ENCODE data around the gene UCMA. TPM values are rescaled to one million over a fixed set of nuclear protein-coding genes. Genes with fewer than 3 reads are reported as not detected.

The UCMA gene
- total RNA-seq, 2 experiments from 2014 or later = not detected

GRCh38 chr10:13193637-13194036 lies 40.5 kb downstream of the UCMA start:
- DNase-seq = no peak
- Mint-ChIP-seq H3K9me3 (no peaks in the 10 kb centered on the region), H3K4me1 (no peaks in the 10 kb centered on the region), H3K4me3 (no peak overlapping the region), H3K36me3 (ENCODE audit: low read depth) (peaks cover 59% of the 10 kb centered on the region), H3K27me3 (no peaks in the 10 kb centered on the region), H3K27ac (no peak overlapping the region)
- CTCF ChIA-PET = interaction anchor here (1.9 kb wide), 1 partner anchor 32 kb away, joined by 5 read pairs; the partner anchor contains the start of gene MCM10
- POLR2A ChIA-PET = interaction anchor here (1.6 kb wide), 1 partner anchor 32 kb away, joined by 3 read pairs; the partner anchor contains the start of gene MCM10

GRCh38 chr10:13191362-13191761 lies 42.8 kb downstream of the UCMA start:
- ChIA-PET CTCF (no interaction called here), POLR2A (interaction anchor here (0.7 kb wide), 1 partner anchor 9 kb away, joined by 3 read pairs; no protein-coding TSS in a partner anchor)
- Mint-ChIP-seq H3K27ac (no peak overlapping the region), H3K4me1 (no peaks in the 10 kb centered on the region), H3K27me3 (no peaks in the 10 kb centered on the region), H3K4me3 (no peak overlapping the region), H3K9me3 (no peaks in the 10 kb centered on the region), H3K36me3 (ENCODE audit: low read depth) (peaks cover 56% of the 10 kb centered on the region)
- DNase-seq = no peak

- ChIA-PET POLR2A (interaction anchor here (0.7 kb wide), 1 partner anchor 10 kb away, joined by 3 read pairs; no protein-coding TSS in a partner anchor), CTCF (no interaction called here)
- Mint-ChIP-seq H3K27me3 (no peaks in the 10 kb centered on the region), H3K4me1 (no peaks in the 10 kb centered on the region), H3K4me3 (no peak overlapping the region), H3K27ac (no peak overlapping the region), H3K9me3 (no peaks in the 10 kb centered on the region), H3K36me3 (ENCODE audit: low read depth) (peaks cover 62% of the 10 kb centered on the region)
- no peak for DNase-seq
Observed at GRCh38 chr10:13190816-13191215, 43.4 kb downstream of the UCMA start.

GRCh38 chr10:13189961-13190360 lies 44.2 kb downstream of the UCMA start:
- Mint-ChIP-seq H3K4me3 (no peak overlapping the region), H3K4me1 (no peaks in the 10 kb centered on the region), H3K36me3 (ENCODE audit: low read depth) (peaks cover 63% of the 10 kb centered on the region), H3K27ac (no peak overlapping the region), H3K9me3 (no peaks in the 10 kb centered on the region), H3K27me3 (no peaks in the 10 kb centered on the region)
- POLR2A ChIA-PET = no interaction called here
- no peak for DNase-seq
- CTCF ChIA-PET = no interaction called here

GRCh38 chr10:13188593-13188992 lies 45.6 kb downstream of the UCMA start:
- Mint-ChIP-seq H3K27ac (no peak overlapping the region), H3K4me1 (no peaks in the 10 kb centered on the region), H3K4me3 (no peak overlapping the region), H3K9me3 (no peaks in the 10 kb centered on the region), H3K27me3 (no peaks in the 10 kb centered on the region), H3K36me3 (ENCODE audit: low read depth) (peaks cover 65% of the 10 kb centered on the region)
- CTCF ChIA-PET = no interaction called here
- POLR2A ChIA-PET = no interaction called here
- no peak for DNase-seq

GRCh38 chr10:13187135-13187534 lies 47.0 kb downstream of the UCMA start:
- no peaks in the 10 kb centered on the region for H3K27me3 Mint-ChIP-seq
- ChIA-PET CTCF (no interaction called here), POLR2A (no interaction called here)
- no peak for DNase-seq
- no peaks in the 10 kb centered on the region for H3K4me1 Mint-ChIP-seq
- H3K27ac Mint-ChIP-seq = no peak overlapping the region
- H3K9me3 Mint-ChIP-seq = no peaks in the 10 kb centered on the region
- H3K36me3 Mint-ChIP-seq (ENCODE audit: low read depth) = peaks cover 63% of the 10 kb centered on the region
- no peak overlapping the region for H3K4me3 Mint-ChIP-seq

- Mint-ChIP-seq H3K36me3 (ENCODE audit: low read depth) (peaks cover 69% of the 10 kb centered on the region), H3K27me3 (no peaks in the 10 kb centered on the region), H3K27ac (no peak overlapping the region), H3K4me1 (peaks cover 7% of the 10 kb centered on the region), H3K9me3 (no peaks in the 10 kb centered on the region), H3K4me3 (no peak overlapping the region)
- no peak for DNase-seq
- ChIA-PET POLR2A (no interaction called here), CTCF (no interaction called here)
Observed at GRCh38 chr10:13184730-13185514, 49.3 kb downstream of the UCMA start.

- Mint-ChIP-seq H3K4me3 (no peak overlapping the region), H3K27ac (no peak overlapping the region), H3K9me3 (no peaks in the 10 kb centered on the region), H3K27me3 (no peaks in the 10 kb centered on the region), H3K4me1 (peaks cover 7% of the 10 kb centered on the region), H3K36me3 (ENCODE audit: low read depth) (peaks cover 70% of the 10 kb centered on the region)
- ChIA-PET CTCF (no interaction called here), POLR2A (no interaction called here)
- DNase-seq = no peak
Observed at GRCh38 chr10:13184276-13184675, 49.9 kb downstream of the UCMA start.

- Mint-ChIP-seq H3K9me3 (no peaks in the 10 kb centered on the region), H3K4me3 (no peak overlapping the region), H3K27ac (no peak overlapping the region), H3K4me1 (peaks cover 7% of the 10 kb centered on the region), H3K36me3 (ENCODE audit: low read depth) (peaks cover 72% of the 10 kb centered on the region), H3K27me3 (no peaks in the 10 kb centered on the region)
- CTCF ChIA-PET = no interaction called here
- POLR2A ChIA-PET = no interaction called here
- no peak for DNase-seq
Observed at GRCh38 chr10:13183625-13184024, 50.5 kb downstream of the UCMA start.

- Mint-ChIP-seq H3K27me3 (no peaks in the 10 kb centered on the region), H3K36me3 (ENCODE audit: low read depth) (peaks cover 82% of the 10 kb centered on the region), H3K4me1 (peaks cover 7% of the 10 kb centered on the region), H3K4me3 (no peak overlapping the region), H3K27ac (no peak overlapping the region), H3K9me3 (no peaks in the 10 kb centered on the region)
- DNase-seq = no peak
- ChIA-PET POLR2A (no interaction called here), CTCF (no interaction called here)
Observed at GRCh38 chr10:13182424-13182823, 51.8 kb downstream of the UCMA start.

GRCh38 chr10:13180788-13181187 lies 53.4 kb downstream of the UCMA start:
- CTCF ChIA-PET = interaction anchor here (1.2 kb wide), 1 partner anchor 19 kb away, joined by 3 read pairs; the partner anchor contains the start of gene MCM10
- H3K9me3 Mint-ChIP-seq = no peaks in the 10 kb centered on the region
- H3K27ac Mint-ChIP-seq = no peak overlapping the region
- POLR2A ChIA-PET = no interaction called here
- peaks cover 7% of the 10 kb centered on the region for H3K4me1 Mint-ChIP-seq
- peaks cover 78% of the 10 kb centered on the region for H3K36me3 Mint-ChIP-seq (ENCODE audit: low read depth)
- no peaks in the 10 kb centered on the region for H3K27me3 Mint-ChIP-seq
- no peak for DNase-seq
- no peak overlapping the region for H3K4me3 Mint-ChIP-seq

- H3K27me3 Mint-ChIP-seq = no peaks in the 10 kb centered on the region
- no peak for DNase-seq
- no peak overlapping the region for H3K4me3 Mint-ChIP-seq
- no peak overlapping the region for H3K27ac Mint-ChIP-seq
- ChIA-PET POLR2A (no interaction called here), CTCF (interaction anchor here (4.5 kb wide), 1 partner anchor 12 kb away, joined by 17 read pairs; the partner anchor contains the start of gene MCM10)
- no peaks in the 10 kb centered on the region for H3K4me1 Mint-ChIP-seq
- no peaks in the 10 kb centered on the region for H3K9me3 Mint-ChIP-seq
- H3K36me3 Mint-ChIP-seq (ENCODE audit: low read depth) = peaks cover 68% of the 10 kb centered on the region
Observed at GRCh38 chr10:13173616-13174015, 60.6 kb downstream of the UCMA start.
